Vagina (tissue), 2 donors: Measurements from ENCODE around the gene DISP3.

Experiments used
- CTCF ChIP-seq, 3 experiments: fragments of 450-650 bp in 2 of 3; fragments of 200-600 bp in 1 of 3; sonication (generic) in 1 of 3; IDR thresholded peaks; one replicate each; pipeline ENCODE4 v1.5.1; 2017 to 2019; ENCODE audit warnings: antibody characterized with exemption in 3 of 3, mild to moderate bottlenecking in 2 of 3, moderate library complexity in 2 of 3
- POLR2A ChIP-seq, 2 donors: fragments of 450-650 bp; IDR thresholded peaks; one replicate each; pipeline ENCODE4 v1.6.1; 2017; ENCODE audit warnings: antibody characterized with exemption in 2 of 2, mild to moderate bottlenecking in 2 of 2, moderate library complexity in 2 of 2
- POLR2AphosphoS5 ChIP-seq, 2 donors: sonication (generic); formaldehyde crosslinking; IDR thresholded peaks; one replicate each; pipeline ENCODE4 v1.9.0; 2017; ENCODE audit warnings: antibody characterized with exemption in 2 of 2, mild to moderate bottlenecking in 2 of 2, low read depth in 1 of 2; ENCODE audit not compliant: insufficient read depth in 1 of 2

- no peak for TF ChIP-seq POLR2AphosphoS5 (IDR thresholded peaks at IDR 0.05; ENCODE audit: insufficient read depth in 1 of 2, low read depth in 1 of 2)
- no peak for TF ChIP-seq POLR2A (IDR thresholded peaks at IDR 0.05)
- no peak for TF ChIP-seq CTCF (IDR thresholded peaks at IDR 0.05)
These were observed 93.1 kb downstream of the DISP3 start for GRCh38 chr1:11571906-11572616.
